HEK293 (cell line): ENCODE measurements around the gene RNH1.

Source experiments
- CTCF ChIA-PET: fragments of 350-600 bp; formaldehyde crosslinking; extraction: SDS; loops from one replicate; lab custom pipeline; 2021; ENCODE audit warnings: antibody characterized with exemption; lab: Yijun Ruan, JAX
- POLR2A ChIA-PET: fragments of 300-600 bp; formaldehyde crosslinking; extraction: SDS; loops from one replicate; lab custom pipeline; 2020; ENCODE audit warnings: antibody characterized with exemption, inconsistent platforms; lab: Yijun Ruan, JAX
- H3K27ac ChIP-seq: fragments of 200-500 bp; sonication (Bioruptor generic); 2 replicates; pipeline ENCODE4 v1.5.1; 2014; ENCODE audit warnings: low read depth, low read length, control low read depth, inconsistent platforms; ENCODE audit errors: extremely low read depth
- H3K36me3 ChIP-seq, 2 experiments: fragments of 200-500 bp in 1 of 2; sonication (Bioruptor generic) in 1 of 2; 1 replicate in 1 of 2; 2 replicates in 1 of 2; pipeline ENCODE4 v1.5.1; 2014 to 2017; ENCODE audit warnings: inconsistent platforms in 2 of 2, low read length in 2 of 2; ENCODE audit not compliant: control insufficient read depth in 2 of 2, insufficient read depth in 1 of 2
- H3K4me1 ChIP-seq: fragments of 200-500 bp; sonication (Bioruptor generic); 2 replicates; pipeline ENCODE4 v1.5.1; 2014; ENCODE audit warnings: mild to moderate bottlenecking, low read length, inconsistent platforms; ENCODE audit not compliant: control insufficient read depth, insufficient read depth
- H3K4me3 ChIP-seq: 2 replicates; pipeline ENCODE4 v1.5.1; 2011; ENCODE audit warnings: low read depth, mild to moderate bottlenecking, control low read depth, low read length, moderate library complexity
- H3K9me3 ChIP-seq: fragments of 200-500 bp; sonication (Bioruptor generic); 2 replicates; pipeline ENCODE4 v1.5.1; 2014; ENCODE audit warnings: low read depth, low read length, inconsistent platforms; ENCODE audit not compliant: control insufficient read depth, insufficient read depth
- BCL6B ChIP-seq: fragments of 450-650 bp; formaldehyde crosslinking; IDR thresholded peaks from 2 replicates; pipeline ENCODE4 v1.5.1; 2017; ENCODE audit warnings: missing biosample characterization, missing genetic modification characterization
- HIC1 ChIP-seq: fragments of 450-650 bp; formaldehyde crosslinking; IDR thresholded peaks from 2 replicates; pipeline ENCODE4 v1.5.1; 2016; ENCODE audit warnings: missing biosample characterization, missing genetic modification characterization
- KLF1 ChIP-seq: fragments of 450-650 bp; formaldehyde crosslinking; IDR thresholded peaks from 2 replicates; pipeline ENCODE4 v1.5.1; 2016; ENCODE audit warnings: missing biosample characterization, missing genetic modification characterization
- KLF10 ChIP-seq: fragments of 450-650 bp; IDR thresholded peaks from 2 replicates; pipeline ENCODE4 v1.5.1; 2018; ENCODE audit warnings: missing biosample characterization, mild to moderate bottlenecking, missing genetic modification characterization
- KLF9 ChIP-seq: fragments of 450-650 bp; formaldehyde crosslinking; IDR thresholded peaks from 2 replicates; pipeline ENCODE4 v1.5.1; 2016; ENCODE audit warnings: missing biosample characterization, missing genetic modification characterization, low read depth
- PRDM10 ChIP-seq: fragments of 450-650 bp; formaldehyde crosslinking; IDR thresholded peaks from 2 replicates; pipeline ENCODE4 v1.5.1; 2016; ENCODE audit warnings: missing biosample characterization, missing genetic modification characterization
- PRDM4 ChIP-seq: fragments of 450-650 bp; formaldehyde crosslinking; IDR thresholded peaks from 2 replicates; pipeline ENCODE4 v1.5.1; 2017; ENCODE audit warnings: missing biosample characterization, missing genetic modification characterization
- SETDB1 ChIP-seq: IDR thresholded peaks from one replicate; pipeline ENCODE4 v1.6.1; 2017; ENCODE audit warnings: mild to moderate bottlenecking, low read length, moderate library complexity, mixed read lengths; ENCODE audit not compliant: insufficient read length
- ZBTB20 ChIP-seq: fragments of 450-650 bp; formaldehyde crosslinking; IDR thresholded peaks from 2 replicates; pipeline ENCODE4 v1.5.1; 2016; ENCODE audit warnings: missing biosample characterization, missing genetic modification characterization
- ZBTB44 ChIP-seq: fragments of 450-650 bp; IDR thresholded peaks from 2 replicates; pipeline ENCODE4 v1.5.1; 2018; ENCODE audit warnings: missing biosample characterization, mild to moderate bottlenecking, missing genetic modification characterization
- ZFHX2 ChIP-seq: fragments of 450-650 bp; formaldehyde crosslinking; conservative IDR thresholded peaks from 2 replicates; pipeline ENCODE4 v1.5.1; 2016; ENCODE audit warnings: missing biosample characterization, missing genetic modification characterization
- ZFP41 ChIP-seq: fragments of 450-650 bp; formaldehyde crosslinking; IDR thresholded peaks from 2 replicates; pipeline ENCODE4 v1.5.1; 2016; ENCODE audit warnings: missing biosample characterization, missing genetic modification characterization, borderline replicate concordance
- ZIC2 ChIP-seq: fragments of 450-650 bp; formaldehyde crosslinking; IDR thresholded peaks from 2 replicates; pipeline ENCODE4 v1.5.1; 2016; ENCODE audit warnings: missing biosample characterization, missing genetic modification characterization
- ZNF132 ChIP-seq: fragments of 450-650 bp; formaldehyde crosslinking; IDR thresholded peaks from 2 replicates; pipeline ENCODE4 v1.5.1; 2017; ENCODE audit warnings: missing biosample characterization, missing genetic modification characterization, borderline replicate concordance
- ZNF155 ChIP-seq: fragments of 450-650 bp; formaldehyde crosslinking; IDR thresholded peaks from 2 replicates; pipeline ENCODE4 v1.5.1; 2016; ENCODE audit warnings: missing biosample characterization, missing genetic modification characterization
- ZNF223 ChIP-seq: fragments of 450-650 bp; formaldehyde crosslinking; IDR thresholded peaks from 2 replicates; pipeline ENCODE4 v1.5.1; 2016; ENCODE audit warnings: missing biosample characterization, missing genetic modification characterization
- ZNF391 ChIP-seq: fragments of 450-650 bp; formaldehyde crosslinking; IDR thresholded peaks from 2 replicates; pipeline ENCODE4 v1.5.1; 2016; ENCODE audit warnings: low read depth, missing biosample characterization, missing genetic modification characterization, borderline replicate concordance
- ZNF473 ChIP-seq: fragments of 450-650 bp; formaldehyde crosslinking; IDR thresholded peaks from 2 replicates; pipeline ENCODE4 v1.5.1; 2017; ENCODE audit warnings: missing biosample characterization, missing genetic modification characterization
- ZNF513 ChIP-seq: fragments of 450-650 bp; IDR thresholded peaks from 2 replicates; pipeline ENCODE4 v1.5.1; 2018; ENCODE audit warnings: missing biosample characterization, missing genetic modification characterization
- ZNF677 ChIP-seq: fragments of 450-650 bp; IDR thresholded peaks from 2 replicates; pipeline ENCODE4 v1.5.0; 2018; ENCODE audit warnings: missing biosample characterization, mild to moderate bottlenecking, missing genetic modification characterization, moderate library complexity
- ZNF76 ChIP-seq: fragments of 450-650 bp; formaldehyde crosslinking; IDR thresholded peaks from 2 replicates; pipeline ENCODE4; 2016; ENCODE audit warnings: low read depth, missing biosample characterization, missing genetic modification characterization, borderline replicate concordance
- ZNF830 ChIP-seq: fragments of 450-650 bp; IDR thresholded peaks from 2 replicates; pipeline ENCODE4 v1.5.0; 2018; ENCODE audit warnings: missing biosample characterization, missing genetic modification characterization, low read depth, mild to moderate bottlenecking, moderate library complexity
- ZSCAN30 ChIP-seq: fragments of 450-650 bp; IDR thresholded peaks from 2 replicates; pipeline ENCODE4 v1.5.1; 2018; ENCODE audit warnings: missing biosample characterization, mild to moderate bottlenecking, missing genetic modification characterization, moderate library complexity

The RNH1 gene

GRCh38 chr11:518463-519202, 11.6 kb upstream of the RNH1 start:
- Histone ChIP-seq H3K9me3 (no peaks in the 10 kb centered on the region), H3K4me3 (no peak overlapping the region), H3K4me1 (no peaks in the 10 kb centered on the region), H3K36me3 (peaks cover 0 to 3% of the 10 kb centered on the region in 2 experiments; a peak in 1 of 3 replicates), H3K27ac (no peak overlapping the region)
- ChIA-PET POLR2A (no interaction called here), CTCF (interaction anchor here (0.6 to 1.6 kb wide), 26 partner anchors 8 to 307 kb away, joined by 3 to 8 read pairs (median 3); no protein-coding TSS in a partner anchor)
- TF ChIP-seq ZNF677 (0 out of 2 replicates have a peak, but pooled peaks have one; percentile 22), PRDM10 (tag by site-specific recombination) (0 out of 2 replicates have a peak, but pooled peaks have one; percentile 14), ZBTB44 (tag by site-specific recombination) (peak; percentile 58; the same call in 1 of the 2 replicates), HIC1 (peak; percentile 53; the same call in 1 of the 2 replicates), ZBTB20 (tag by site-specific recombination) (peak; percentile 80), KLF1 (tag by site-specific recombination) (0 out of 2 replicates have a peak, but pooled peaks have one; percentile 35), ZNF223 (tag by site-specific recombination) (no peak), ZNF391 (tag by site-specific recombination) (0 out of 2 replicates have a peak, but pooled peaks have one; percentile 18), ZNF132 (tag by site-specific recombination) (no peak), ZNF76 (tag by site-specific recombination) (peak; percentile 48; the same call in 1 of the 2 replicates), ZFHX2 (tag by site-specific recombination) (peak; percentile 55), KLF9 (tag by site-specific recombination) (peak; percentile 86), KLF10 (tag by site-specific recombination) (peak; percentile 87), ZFP41 (tag by site-specific recombination) (no peak), ZIC2 (tag by site-specific recombination) (peak; percentile 43), SETDB1 (no peak), PRDM4 (tag by site-specific recombination) (peak; percentile 42; the same call in 1 of the 2 replicates), ZNF513 (tag by site-specific recombination) (no peak), ZNF830 (no peak), ZNF155 (tag by site-specific recombination) (no peak), ZNF473 (tag by site-specific recombination) (no peak), BCL6B (tag by site-specific recombination) (no peak), ZSCAN30 (peak; percentile 94)
